Sciatic nerve (tissue), 2 donors: ENCODE measurements around the gene DIPK1C. TPM values are rescaled to one million over a fixed set of nuclear protein-coding genes. Genes with fewer than 3 reads are reported as not detected.
"Not testable (repeated sequence)": the region's sequence is repeated elsewhere in the genome, so short reads cannot be mapped to it uniquely, and the experiment has no call there.

ENCODE experiments used
- ATAC-seq: fragments of 200-7000 bp; cut with Tn5 transposase; one replicate; pipeline ENCODE4 v1.9.1; 2020; ENCODE audit warnings: mild to moderate bottlenecking, moderate library complexity
- DNase-seq: peaks from one replicate; pipeline ENCODE4 v3.0.0-alpha.2; 2020; ENCODE audit warnings: low spot score
- intact Hi-C: fragments of 100-400 bp; cut with DNase I; formaldehyde crosslinking; loops from one replicate; pipeline ENCODE4 v1.14.2; 2022
- total RNA-seq: library from RNA; stranded (reverse); fragmentation: NEBNext Ultra II Directional; extraction: Animal tissue kit (Norgen Biotek cat#: 25700); gene quantifications from one replicate; pipeline ENCODE4 v1.2.1, GENCODE V29; 2021
- donor health status: DM: no; HTN: no; CAD: no.
- donor health status: DM: no; HTN: no; CAD: no.

The DIPK1C gene
- total RNA-seq, result 1.4 TPM

GRCh38 chr18:74457043-74457724 is at the start of gene DIPK1C:
Gene DIPK1C, minus strand, starts transcription at chr18:74457308. Its CDS starts 49 bp downstream, at chr18:74457259.
- intact Hi-C loops, result no loop called here
- DNase-seq (no peak), ATAC-seq (peak; percentile 26)

- peak; percentile 16 for ATAC-seq
- DNase-seq, result no peak
- intact Hi-C loops, result no loop called here
Observed at GRCh38 chr18:74506448-74507084, 49.5 kb upstream of the DIPK1C start.

- intact Hi-C loops, result no loop called here
Observed at GRCh38 chr18:74505776-74506175, 48.7 kb upstream of the DIPK1C start.

GRCh38 chr18:74503137-74503536 is 46.0 kb upstream of the DIPK1C start:
- no peak for ATAC-seq
- no peak for DNase-seq
- intact Hi-C loops, result no loop called here

More at GRCh38 chr18:74505776-74506175, 48.7 kb upstream of the DIPK1C start:
- ATAC-seq, result no peak
- DNase-seq, result no peak

- ATAC-seq (peak; percentile 20), DNase-seq (peak; percentile 9)
- intact Hi-C loops, result no loop called here
Observed at GRCh38 chr18:74501386-74501785, 44.3 kb upstream of the DIPK1C start.

GRCh38 chr18:74500774-74501173 is 43.7 kb upstream of the DIPK1C start:
- intact Hi-C loops, ATAC-seq: not testable (repeated sequence)
- DNase-seq, result peak; percentile 12

- DNase-seq (no peak), ATAC-seq (no peak)
- intact Hi-C loops, result no loop called here
Observed at GRCh38 chr18:74500372-74500771, 43.3 kb upstream of the DIPK1C start.

GRCh38 chr18:74499633-74500032 is 42.5 kb upstream of the DIPK1C start:
- intact Hi-C loops, result no loop called here
- DNase-seq (peak; percentile 91), ATAC-seq (no peak)

- DNase-seq (peak; percentile 69), ATAC-seq (no peak)
Observed at GRCh38 chr18:74498712-74499627, 41.9 kb upstream of the DIPK1C start.

GRCh38 chr18:74497778-74498177 is 40.7 kb upstream of the DIPK1C start:
- DNase-seq (no peak), ATAC-seq (no peak)
- intact Hi-C loops, result no loop called here

More at GRCh38 chr18:74498712-74499627, 41.9 kb upstream of the DIPK1C start:
- intact Hi-C loops, result no loop called here

GRCh38 chr18:74497324-74497676 is 40.2 kb upstream of the DIPK1C start:
- intact Hi-C loops, result no loop called here
- DNase-seq, result no peak
- no peak for ATAC-seq

- DNase-seq (peak; percentile 82), ATAC-seq (peak; percentile 14)
- intact Hi-C loops, result no loop called here
Observed at GRCh38 chr18:74496508-74497323, 39.6 kb upstream of the DIPK1C start.

- ATAC-seq (peak; percentile 98), DNase-seq (peak; percentile 100)
- intact Hi-C loops, result no loop called here
Observed at GRCh38 chr18:74495581-74496507, 38.7 kb upstream of the DIPK1C start, which contains the start of gene CNDP2. Gene CNDP2, plus strand, starts transcription at chr18:74496363. Its CDS starts 3,611 bp downstream, at chr18:74499974.

- no peak for ATAC-seq
- DNase-seq, result no peak
- intact Hi-C loops, result no loop called here
Observed at GRCh38 chr18:74494514-74494913, 37.4 kb upstream of the DIPK1C start.

GRCh38 chr18:74493689-74494088 is 36.6 kb upstream of the DIPK1C start:
- intact Hi-C loops, result no loop called here
- ATAC-seq (no peak), DNase-seq (no peak)

- DNase-seq (no peak), ATAC-seq (no peak)
- intact Hi-C loops, result no loop called here
Observed at GRCh38 chr18:74492259-74492658, 35.2 kb upstream of the DIPK1C start.

- no peak for ATAC-seq
- no peak for DNase-seq
- intact Hi-C loops, result loop anchor here (5.0 to 10.0 kb wide), 2 partner anchors 137 to 285 kb away; no protein-coding TSS in a partner anchor
Observed at GRCh38 chr18:74489676-74490075, 32.6 kb upstream of the DIPK1C start.

- DNase-seq (no peak), ATAC-seq (no peak)
- intact Hi-C loops, result loop anchor here (5.0 to 10.0 kb wide), 2 partner anchors 137 to 284 kb away; no protein-coding TSS in a partner anchor
Observed at GRCh38 chr18:74488864-74489263, 31.8 kb upstream of the DIPK1C start.
